SK-N-MC (cell line): ENCODE data around the gene ZSWIM8.

Experiments used
- EZH2 ChIP-seq: fragments of 200-600 bp; sonication (generic); IDR thresholded peaks from one replicate; pipeline ENCODE4 v1.6.1; 2017; ENCODE audit warnings: antibody characterized with exemption
- POLR2AphosphoS5 ChIP-seq: IDR thresholded peaks from 2 replicates; pipeline ENCODE4 v1.6.1; 2012; ENCODE audit warnings: mild to moderate bottlenecking, low read depth, low read length, borderline replicate concordance

- TF ChIP-seq POLR2AphosphoS5, result no peak
- TF ChIP-seq EZH2, result no peak
These were observed 40.8 kb upstream of the ZSWIM8 start for GRCh38 chr10:73744664-73744975.
